Measurements from ENCODE around the gene CEP70. TPM values are rescaled to one million over a fixed set of nuclear protein-coding genes. Genes with fewer than 3 reads are reported as not detected.
"Not testable (repeated sequence)": the region's sequence is repeated elsewhere in the genome, so short reads cannot be mapped to it uniquely, and the experiment has no call there.

CEP70 gene
- total RNA-seq, 4 donors from 2014 or later = 19.7 to 24.6 (median 21.5) TPM

GRCh38 chr3:138598534-138598933, 4.5 kb upstream of the CEP70 start:
- H3K4me1 ChIP-seq = peaks cover 0 to 6% (median 3%) of the 10 kb centered on the region in 4 donors
- H3K4me3 ChIP-seq = no peak overlapping the region
- no peaks in the 10 kb centered on the region for H3K9me3 ChIP-seq
- no peak for DNase-seq (ENCODE audit: low spot score in 2 of 2)
- TF ChIP-seq CTCF (IDR thresholded peaks at IDR 0.05) (no peak), POLR2A (IDR thresholded peaks at IDR 0.05) (no peak), EP300 (IDR thresholded peaks at IDR 0.05) (no peak)
- WGBS, 2 donors = 94 to 96% methylated on average over 3 of the region's 3 CpGs
- H3K27ac ChIP-seq = no peak overlapping the region
- H3K36me3 ChIP-seq = no peaks in the 10 kb centered on the region
- H3K27me3 ChIP-seq = no peaks in the 10 kb centered on the region

GRCh38 chr3:138597186-138597976, 3.3 kb upstream of the CEP70 start:
- not testable (repeated sequence) for H3K27me3 ChIP-seq; H3K27ac ChIP-seq; H3K4me3 ChIP-seq; DNase-seq (ENCODE audit: low spot score in 2 of 2); H3K36me3 ChIP-seq; H3K9me3 ChIP-seq
- WGBS, 2 donors = 85 to 87% methylated on average over 6 of the region's 6 CpGs
- H3K4me1 ChIP-seq = peaks cover 0 to 18% (median 11%) of the 10 kb centered on the region in 4 donors

- Histone ChIP-seq H3K36me3 (no peaks in the 10 kb centered on the region), H3K4me3 (peak overlapping the region; percentile 44 to 83 (median 58)), H3K9me3 (no peaks in the 10 kb centered on the region), H3K27me3 (no peaks in the 10 kb centered on the region), H3K4me1 (peaks cover 0 to 19% (median 11%) of the 10 kb centered on the region in 4 donors), H3K27ac (peak overlapping the region in 3 of 4 donors; percentile 71 to 95 (median 94))
- TF ChIP-seq CTCF (IDR thresholded peaks at IDR 0.05) (no peak), EP300 (IDR thresholded peaks at IDR 0.05) (no peak), POLR2A (IDR thresholded peaks at IDR 0.05) (no peak)
- 48 to 55% methylated on average over 6 of the region's 6 CpGs for WGBS, 2 donors
- no peak for DNase-seq (ENCODE audit: low spot score in 2 of 2)
These were observed 1.0 kb upstream of the CEP70 start for GRCh38 chr3:138594935-138595610.

GRCh38 chr3:138593488-138594149, 441 bp downstream of the CEP70 start:
- no peak for DNase-seq (ENCODE audit: low spot score in 2 of 2)
- no peaks in the 10 kb centered on the region for H3K27me3 ChIP-seq
- H3K9me3 ChIP-seq = no peaks in the 10 kb centered on the region
- peaks cover 0 to 19% (median 11%) of the 10 kb centered on the region in 4 donors for H3K4me1 ChIP-seq
- H3K27ac ChIP-seq = peak overlapping the region; percentile 71 to 95 (median 87)
- TF ChIP-seq CTCF (IDR thresholded peaks at IDR 0.05) (no peak), POLR2A (IDR thresholded peaks at IDR 0.05) (no peak), EP300 (IDR thresholded peaks at IDR 0.05) (no peak)
- no peaks in the 10 kb centered on the region for H3K36me3 ChIP-seq
- H3K4me3 ChIP-seq = peak overlapping the region; percentile 44 to 83 (median 58)
- 7 to 11% methylated on average over 22 of the region's 22 CpGs for WGBS, 2 donors

- no peaks in the 10 kb centered on the region for H3K9me3 ChIP-seq
- no peak overlapping the region for H3K27ac ChIP-seq
- no peaks in the 10 kb centered on the region for H3K27me3 ChIP-seq
- DNase-seq (ENCODE audit: low spot score in 2 of 2) = no peak
- no peak for TF ChIP-seq EP300 (IDR thresholded peaks at IDR 0.05)
- no peak for TF ChIP-seq POLR2A (IDR thresholded peaks at IDR 0.05)
- no peak for TF ChIP-seq CTCF (IDR thresholded peaks at IDR 0.05)
- peaks cover 0 to 19% (median 11%) of the 10 kb centered on the region in 4 donors for H3K4me1 ChIP-seq
- H3K36me3 ChIP-seq = peaks cover 0 to 6% (median 0%) of the 10 kb centered on the region in 3 donors
- 53 to 64% methylated on average over 1 of the region's 1 CpG for WGBS, 2 donors
- H3K4me3 ChIP-seq = no peak overlapping the region
These were observed 2.7 kb downstream of the CEP70 start for GRCh38 chr3:138591392-138591791.
